ENCODE results near the gene ZG16B.

ZG16B gene

GRCh38 chr16:2871926-2872325 lies 41.8 kb downstream of the ZG16B start:
- DNase-seq, result no peak

GRCh38 chr16:2874032-2874911 lies 44.2 kb downstream of the ZG16B start:
- no peak for DNase-seq

GRCh38 chr16:2874912-2875362 lies 44.8 kb downstream of the ZG16B start:
- DNase-seq, result peak; percentile 22 to 70

GRCh38 chr16:2879854-2880508 lies 49.9 kb downstream of the ZG16B start:
- DNase-seq, result no peak
